Peyer's patch (tissue), 4 donors: ENCODE data around the gene ADPRS.

Experiments used
- POLR2A ChIP-seq, 2 donors: fragments of 450-650 bp; IDR thresholded peaks; one replicate each; pipeline ENCODE4 v1.5.1; 2017; ENCODE audit warnings: antibody characterized with exemption in 2 of 2, mild to moderate bottlenecking in 2 of 2, moderate library complexity in 2 of 2
- TF ChIP-seq, protein P1 (sequence below), 6 experiments: fragments of 450-650 bp in 4 of 6; fragments of 200-600 bp in 2 of 6; sonication (generic) in 1 of 6; IDR thresholded peaks; one replicate each; pipeline ENCODE4 v1.5.1; 2017 to 2019; ENCODE audit warnings: antibody characterized with exemption in 6 of 6, mild to moderate bottlenecking in 3 of 6, moderate library complexity in 1 of 6

DNA sequence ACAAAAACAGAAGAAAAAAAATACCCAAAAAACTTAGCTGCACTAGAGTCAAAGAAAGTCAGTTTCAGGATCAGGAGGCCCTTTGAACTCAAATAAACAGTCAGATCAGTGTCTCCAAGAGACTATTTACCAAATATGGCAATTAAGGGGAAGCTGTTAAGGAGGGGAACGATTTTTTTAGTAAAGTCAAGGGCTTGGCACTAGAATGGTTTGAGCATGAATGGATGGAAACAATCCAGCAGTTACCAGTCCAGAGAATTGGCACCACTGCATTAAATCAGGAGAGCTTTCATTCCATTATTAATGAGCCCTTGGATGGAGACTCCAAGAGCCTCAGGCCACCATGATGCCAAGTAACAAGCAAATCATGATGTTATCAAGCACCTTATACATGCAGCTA, 53.4 kb downstream of the ADPRS start:
- TF ChIP-seq, protein P1, sequence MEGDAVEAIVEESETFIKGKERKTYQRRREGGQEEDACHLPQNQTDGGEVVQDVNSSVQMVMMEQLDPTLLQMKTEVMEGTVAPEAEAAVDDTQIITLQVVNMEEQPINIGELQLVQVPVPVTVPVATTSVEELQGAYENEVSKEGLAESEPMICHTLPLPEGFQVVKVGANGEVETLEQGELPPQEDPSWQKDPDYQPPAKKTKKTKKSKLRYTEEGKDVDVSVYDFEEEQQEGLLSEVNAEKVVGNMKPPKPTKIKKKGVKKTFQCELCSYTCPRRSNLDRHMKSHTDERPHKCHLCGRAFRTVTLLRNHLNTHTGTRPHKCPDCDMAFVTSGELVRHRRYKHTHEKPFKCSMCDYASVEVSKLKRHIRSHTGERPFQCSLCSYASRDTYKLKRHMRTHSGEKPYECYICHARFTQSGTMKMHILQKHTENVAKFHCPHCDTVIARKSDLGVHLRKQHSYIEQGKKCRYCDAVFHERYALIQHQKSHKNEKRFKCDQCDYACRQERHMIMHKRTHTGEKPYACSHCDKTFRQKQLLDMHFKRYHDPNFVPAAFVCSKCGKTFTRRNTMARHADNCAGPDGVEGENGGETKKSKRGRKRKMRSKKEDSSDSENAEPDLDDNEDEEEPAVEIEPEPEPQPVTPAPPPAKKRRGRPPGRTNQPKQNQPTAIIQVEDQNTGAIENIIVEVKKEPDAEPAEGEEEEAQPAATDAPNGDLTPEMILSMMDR (IDR thresholded peaks at IDR 0.05) = no peak
- no peak for TF ChIP-seq POLR2A (IDR thresholded peaks at IDR 0.05)
